ENCODE measurements around the gene XRN2. TPM values are rescaled to one million over a fixed set of nuclear protein-coding genes. Genes with fewer than 3 reads are reported as not detected.

The XRN2 gene
- total and polyA plus RNA-seq, 2 of the 13 experiments (the other 11 are each of a cell fraction or from before 2014, with no cell fraction given) = 90.3 to 171 TPM

GRCh38 chr20:21430020-21430419 lies 126.9 kb downstream of the XRN2 start:
- no peak for FAIRE-seq
- Histone ChIP-seq H3K27ac (ENCODE audit: extremely low read length, insufficient read depth, low read length) (no peak overlapping the region), H3K4me3 (replicated peaks in 1 of 3; ENCODE audit: insufficient read depth in 1 of 3, low read depth in 2 of 3, low read length in 3 of 3) (no peak overlapping the region), H3K9ac (ENCODE audit: insufficient read depth, low read depth, low read length) (no peak overlapping the region), H3K9me3 (ENCODE audit: low read length) (peaks cover 7% of the 10 kb centered on the region), H3K27me3 (ENCODE audit: control insufficient read depth in 1 of 2, insufficient read depth in 2 of 2, low read length in 2 of 2) (peaks cover 2 to 24% of the 10 kb centered on the region in 2 experiments; a peak in 4 of 5 replicates), H3K4me1 (ENCODE audit: insufficient read depth, low read length) (no peaks in the 10 kb centered on the region), H3K4me2 (ENCODE audit: low read depth, low read length) (no peak overlapping the region), H2AFZ (ENCODE audit: low read length) (no peak overlapping the region), H4K20me1 (ENCODE audit: insufficient read depth, low read length) (no peaks in the 10 kb centered on the region), H3K79me2 (ENCODE audit: insufficient read depth, low read length) (no peaks in the 10 kb centered on the region), H3K36me3 (replicated peaks in 1 of 2; ENCODE audit: control insufficient read depth in 1 of 2, insufficient read depth in 2 of 2, low read length in 2 of 2) (no peaks in the 10 kb centered on the region)
- in situ Hi-C loops (cut with HindIII; ENCODE audit: extremely low pct_ligation_motif_present, low pct_unique_long_range_greater_than_20kb) = no loop called here
- DNase-seq (ENCODE audit: low spot score) = no peak
- intact Hi-C loops (cut with micrococcal nuclease; ENCODE audit: unreplicated experiment) = no loop called here
- no peak for ATAC-seq
- TF ChIP-seq SIN3A (IDR thresholded peaks at IDR 0.05; ENCODE audit: borderline replicate concordance, low read depth, low read length) = no peak
- no peak for TF ChIP-seq SMYD3 (CRISPR knock-in tag; IDR thresholded peaks at IDR 0.05)
- no peak for TF ChIP-seq FOXC1 (CRISPR knock-in tag; IDR thresholded peaks at IDR 0.05; ENCODE audit: borderline replicate concordance)
- no peak for TF ChIP-seq U2AF1 (optimal IDR thresholded peaks at IDR 0.05; ENCODE audit: low read depth, low read length)
- 23% methylated on average over 3 of the region's 3 CpGs for WGBS (ENCODE audit: low lambda C conversion rate)
- BruUV-seq (replicated peaks) = no TSS peak
- ChIA-PET CTCF (ENCODE audit: low intra/inter-chr PET ratio, low total read pairs) (no interaction called here), POLR2A (no interaction called here)

- WGBS (ENCODE audit: low lambda C conversion rate) = 64% methylated on average over 4 of the region's 4 CpGs
- no peak for DNase-seq (ENCODE audit: low spot score)
- H3K27ac ChIP-seq (ENCODE audit: extremely low read length, insufficient read depth, low read length) = no peak overlapping the region
- no peak overlapping the region for H3K9ac ChIP-seq (ENCODE audit: insufficient read depth, low read depth, low read length)
- no peaks in the 10 kb centered on the region for H3K79me2 ChIP-seq (ENCODE audit: insufficient read depth, low read length)
- in situ Hi-C loops (cut with HindIII; ENCODE audit: extremely low pct_ligation_motif_present, low pct_unique_long_range_greater_than_20kb) = no loop called here
- FAIRE-seq = no peak
- peaks cover 2 to 30% of the 10 kb centered on the region in 2 experiments; a peak in 4 of 5 replicates for H3K27me3 ChIP-seq (ENCODE audit: control insufficient read depth in 1 of 2, insufficient read depth in 2 of 2, low read length in 2 of 2)
- ChIA-PET POLR2A (no interaction called here), CTCF (ENCODE audit: low intra/inter-chr PET ratio, low total read pairs) (no interaction called here)
- ATAC-seq = no peak
- no peaks in the 10 kb centered on the region for H3K9me3 ChIP-seq (ENCODE audit: low read length)
- H3K4me3 ChIP-seq (replicated peaks in 1 of 3; ENCODE audit: insufficient read depth in 1 of 3, low read depth in 2 of 3, low read length in 3 of 3) = no peak overlapping the region
- TF ChIP-seq ZNF432 (CRISPR knock-in tag; IDR thresholded peaks at IDR 0.05; ENCODE audit: borderline replicate concordance) (no peak), ZNF703 (CRISPR knock-in tag; IDR thresholded peaks at IDR 0.05; ENCODE audit: borderline replicate concordance) (no peak), SMAD9 (CRISPR knock-in tag; IDR thresholded peaks at IDR 0.05) (no peak), SOX13 (IDR thresholded peaks at IDR 0.05) (no peak), SOX13 (CRISPR knock-in tag; conservative IDR thresholded peaks at IDR 0.05 in 1 of 2, IDR thresholded peaks at IDR 0.05 in 1 of 2) (no peak)
- H3K36me3 ChIP-seq (replicated peaks in 1 of 2; ENCODE audit: control insufficient read depth in 1 of 2, insufficient read depth in 2 of 2, low read length in 2 of 2) = no peaks in the 10 kb centered on the region
- intact Hi-C loops (cut with micrococcal nuclease; ENCODE audit: unreplicated experiment) = no loop called here
- H3K4me1 ChIP-seq (ENCODE audit: insufficient read depth, low read length) = no peaks in the 10 kb centered on the region
- no peaks in the 10 kb centered on the region for H4K20me1 ChIP-seq (ENCODE audit: insufficient read depth, low read length)
- no peak overlapping the region for H2AFZ ChIP-seq (ENCODE audit: low read length)
- H3K4me2 ChIP-seq (ENCODE audit: low read depth, low read length) = no peak overlapping the region
- no TSS peak for BruUV-seq (replicated peaks)
Observed at GRCh38 chr20:21432911-21433310, 129.8 kb downstream of the XRN2 start.

Measured in HepG2 (cell line).